ENCODE measurements around the gene SEMA6B.

The SEMA6B gene

GRCh38 chr19:4523306-4524110 lies 36.0 kb downstream of the SEMA6B start:
- DNase-seq = peak; percentile 62

- DNase-seq = no peak
These were observed 37.0 kb downstream of the SEMA6B start for GRCh38 chr19:4522291-4523002.

- no peak for DNase-seq
These were observed 37.6 kb downstream of the SEMA6B start for GRCh38 chr19:4521888-4522242.

DNA sequence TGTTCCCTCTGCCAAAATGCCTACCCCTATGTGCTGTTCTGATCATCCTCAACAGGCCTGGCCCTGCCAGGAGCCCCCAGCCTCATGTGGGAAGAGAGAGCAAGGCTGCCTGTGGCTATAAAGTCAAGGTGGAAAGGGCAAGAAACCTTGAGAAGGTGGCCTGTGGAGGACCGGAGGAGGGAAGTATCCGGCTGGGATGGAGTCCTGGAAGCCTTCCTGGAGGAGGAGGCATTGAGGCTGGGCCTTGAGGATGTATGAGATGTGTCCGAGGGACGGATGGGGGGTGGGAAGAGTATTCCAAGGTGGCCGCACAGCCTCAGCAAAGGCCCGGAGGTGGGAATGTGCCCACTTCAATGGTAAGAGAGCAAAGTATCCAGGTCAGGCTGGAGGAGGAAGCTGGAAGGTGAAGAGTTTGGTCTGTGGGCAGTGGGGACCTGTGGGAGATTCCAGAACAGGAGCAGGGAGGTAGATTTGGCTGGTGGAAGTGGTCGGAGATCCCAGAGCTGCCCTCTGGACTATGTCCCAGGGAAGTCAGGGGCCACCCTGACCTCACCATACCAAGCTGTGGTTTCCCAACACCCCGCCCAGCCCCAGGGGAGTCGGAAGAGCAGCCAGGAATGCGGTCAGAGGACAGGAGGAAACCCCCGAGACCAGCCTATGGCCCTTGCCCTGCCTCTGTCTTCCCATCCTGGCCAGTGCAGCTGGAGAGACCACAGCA lies 38.2 kb downstream of the SEMA6B start:
- no peak for DNase-seq

DNA sequence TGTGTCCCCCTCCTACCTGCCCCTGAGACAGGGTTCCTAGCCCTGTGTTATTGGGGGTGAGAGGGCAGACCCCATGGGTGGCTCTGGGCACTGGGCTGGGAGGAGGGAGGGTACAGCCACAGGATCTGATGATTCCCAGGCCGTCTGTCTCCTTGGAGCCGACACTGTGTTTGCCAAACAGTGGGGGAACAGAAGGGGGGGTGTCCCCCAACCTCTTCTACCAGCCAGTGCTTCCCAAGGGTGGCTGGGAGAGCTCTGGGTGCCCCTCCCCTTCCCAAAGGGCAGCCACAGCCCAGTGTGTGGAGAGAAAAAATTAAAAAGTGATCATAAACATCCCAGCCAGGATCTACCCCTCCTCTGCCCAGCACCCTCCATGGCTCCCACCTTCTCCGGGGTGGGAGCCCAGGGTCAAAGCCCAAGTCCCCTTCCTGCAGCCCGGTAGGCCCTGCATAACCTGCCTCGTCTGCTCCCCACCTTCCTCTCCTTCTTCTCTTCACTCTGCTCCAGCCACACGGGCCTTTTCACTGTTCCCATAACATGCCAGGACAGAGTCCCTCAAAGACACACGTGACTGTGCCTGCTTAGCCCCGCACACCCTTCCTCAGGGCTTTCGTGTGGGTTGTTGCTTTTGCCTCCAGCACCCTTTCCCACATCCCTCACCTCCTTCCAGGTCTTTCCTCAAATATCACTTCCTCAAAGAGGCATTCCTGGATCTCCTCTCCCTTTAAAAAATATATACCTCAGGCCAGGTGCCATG lies 39.8 kb downstream of the SEMA6B start:
- no peak for DNase-seq

DNA sequence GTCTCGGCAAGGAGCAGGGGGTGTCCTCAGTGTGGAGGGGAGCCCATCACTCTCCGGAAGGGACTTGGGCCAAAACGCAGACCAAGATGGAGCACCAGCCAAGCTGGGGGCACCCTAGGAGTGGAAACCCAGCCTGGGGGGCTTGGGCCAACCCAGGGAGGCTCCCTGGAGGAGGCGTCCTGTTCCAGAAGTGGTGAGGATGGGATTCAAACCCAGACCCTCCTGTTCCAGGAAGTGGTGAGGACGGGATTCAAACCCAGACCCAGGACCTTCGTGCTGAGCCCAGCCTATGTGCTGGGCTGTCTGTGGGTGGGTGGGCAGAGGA lies 40.4 kb downstream of the SEMA6B start:
- no peak for DNase-seq

DNA sequence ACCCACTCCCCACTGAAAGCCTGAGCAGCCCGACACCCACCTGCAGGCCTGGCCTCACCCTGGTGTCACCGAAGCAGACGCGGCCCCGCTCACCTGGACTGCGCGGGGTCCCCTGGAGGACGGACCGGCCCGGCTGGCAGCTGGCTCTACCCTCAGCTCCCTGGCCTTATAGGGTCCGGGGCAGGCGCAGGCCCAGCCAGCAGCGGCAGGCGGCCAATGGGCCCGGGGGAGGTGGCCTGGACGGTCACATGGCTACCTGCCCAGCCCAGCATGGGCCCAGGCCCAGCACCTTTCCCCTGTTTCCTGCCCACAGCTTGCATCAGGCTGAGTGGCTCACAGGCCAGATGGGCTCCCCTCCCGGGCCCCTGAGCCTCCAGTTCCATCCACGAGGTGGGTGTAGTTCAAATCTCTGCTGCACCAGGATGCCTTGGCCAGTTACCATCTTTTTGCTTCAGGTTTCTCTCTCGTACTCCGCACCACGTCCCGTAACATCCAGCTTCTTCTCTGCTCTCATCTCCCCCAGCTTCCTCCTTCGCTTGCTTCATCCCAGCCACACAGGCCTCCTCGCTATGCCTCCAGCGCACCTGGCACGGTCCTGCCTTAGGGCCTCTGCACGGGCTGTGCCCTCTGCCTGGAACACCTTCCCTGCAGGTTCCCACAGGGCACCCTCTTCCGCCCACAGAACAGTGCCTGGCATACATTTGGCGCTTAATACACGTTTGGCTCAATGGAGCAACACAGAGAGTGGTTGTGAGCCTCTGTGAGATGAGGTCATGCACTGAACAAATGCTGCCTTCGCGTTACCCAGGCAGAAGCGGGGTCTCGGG lies 40.9 kb downstream of the SEMA6B start, which contains the start of gene PLIN4:
Gene PLIN4, minus strand, starts transcription at position 142 of the 827 bp plus-strand sequence. CDS start 214 bp downstream, outside the sequence.
- DNase-seq = peak; percentile 26

DNA sequence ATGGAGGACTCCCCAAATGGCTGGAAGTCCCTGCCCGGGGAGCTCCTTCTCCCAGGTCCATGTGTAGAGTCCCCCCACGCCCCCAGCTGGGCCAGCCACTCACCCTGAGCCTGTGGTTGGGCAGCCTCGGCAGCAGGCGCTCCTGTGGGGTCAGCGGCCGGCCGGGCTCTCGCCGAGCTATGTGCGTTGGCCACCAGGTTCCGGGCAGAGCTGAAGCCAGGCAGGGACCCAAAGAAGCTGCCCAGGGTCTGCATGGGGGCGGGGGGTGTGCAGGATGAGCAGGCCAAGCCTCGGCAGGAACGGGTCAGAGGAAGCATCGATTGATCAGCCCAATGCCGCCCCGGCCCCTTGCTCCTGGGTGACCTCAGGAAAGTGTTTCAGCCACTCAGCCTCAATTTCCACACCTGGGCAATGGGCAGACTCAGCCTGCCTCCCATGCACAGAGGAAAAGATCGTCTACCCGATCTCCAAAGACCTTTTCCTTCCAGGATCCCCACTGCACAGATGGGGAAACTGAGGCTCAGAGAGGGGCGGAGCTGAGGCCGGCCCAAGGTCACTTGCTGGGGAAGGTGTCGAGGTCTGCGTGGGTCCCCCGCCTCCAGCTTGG lies 41.9 kb downstream of the SEMA6B start:
- no peak for DNase-seq

- DNase-seq = no peak
These were observed 42.6 kb downstream of the SEMA6B start for GRCh38 chr19:4516939-4517300.

DNA sequence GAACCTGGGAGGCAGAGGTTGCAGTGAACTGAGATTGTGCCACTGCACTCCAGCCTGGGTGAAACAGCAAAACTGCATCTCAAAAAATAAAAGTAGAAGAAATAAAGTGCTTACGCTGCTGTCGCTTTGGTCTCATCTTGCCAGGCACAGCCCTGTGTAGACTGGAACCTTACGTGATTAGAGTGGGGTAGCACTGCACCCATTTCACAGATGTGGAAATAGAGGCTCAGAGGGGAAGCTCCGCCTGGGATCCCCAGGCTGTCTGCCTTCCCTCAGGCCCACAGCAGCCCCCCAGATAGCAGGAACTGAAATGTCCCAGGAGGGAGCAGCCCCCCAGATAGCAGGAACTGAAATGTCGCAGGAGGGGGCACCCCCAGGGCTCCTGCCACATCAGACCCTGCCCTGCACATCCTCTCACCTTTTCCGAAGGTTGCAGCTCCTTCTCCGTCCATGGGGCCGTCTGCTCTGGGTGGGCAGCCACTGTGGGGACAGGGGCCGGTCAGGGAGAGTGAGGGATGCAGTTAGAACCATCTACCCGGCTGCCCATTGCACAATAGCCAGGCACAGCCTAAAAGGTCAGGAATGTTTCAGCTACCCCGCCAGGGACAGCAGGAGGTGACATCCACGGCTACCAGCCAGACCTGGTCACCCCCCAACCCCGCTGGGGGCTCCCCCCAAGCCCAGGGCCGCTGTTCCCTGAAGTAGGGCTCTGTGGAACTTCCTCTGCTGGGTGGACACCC lies 43.1 kb downstream of the SEMA6B start:
- no peak for DNase-seq

DNA sequence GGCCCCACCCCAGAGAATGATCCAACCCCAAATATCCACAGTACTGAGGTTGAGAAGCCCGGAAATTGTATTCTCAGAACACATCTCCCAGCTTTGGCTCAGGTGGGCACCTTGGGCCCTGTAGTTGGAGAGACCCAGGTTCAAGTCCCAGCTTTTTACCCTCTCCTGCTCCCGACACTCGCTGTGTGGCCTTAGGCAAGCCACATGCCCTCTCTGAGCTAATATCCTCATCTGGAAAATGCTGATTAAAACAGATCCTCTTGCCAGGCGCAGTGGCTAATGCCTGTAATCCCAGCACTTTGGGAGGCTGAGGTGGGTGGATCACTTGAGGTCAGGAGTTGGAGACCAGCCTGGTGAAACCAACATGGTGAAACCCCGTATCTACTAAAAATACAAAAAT lies 43.8 kb downstream of the SEMA6B start:
- DNase-seq = no peak

DNA sequence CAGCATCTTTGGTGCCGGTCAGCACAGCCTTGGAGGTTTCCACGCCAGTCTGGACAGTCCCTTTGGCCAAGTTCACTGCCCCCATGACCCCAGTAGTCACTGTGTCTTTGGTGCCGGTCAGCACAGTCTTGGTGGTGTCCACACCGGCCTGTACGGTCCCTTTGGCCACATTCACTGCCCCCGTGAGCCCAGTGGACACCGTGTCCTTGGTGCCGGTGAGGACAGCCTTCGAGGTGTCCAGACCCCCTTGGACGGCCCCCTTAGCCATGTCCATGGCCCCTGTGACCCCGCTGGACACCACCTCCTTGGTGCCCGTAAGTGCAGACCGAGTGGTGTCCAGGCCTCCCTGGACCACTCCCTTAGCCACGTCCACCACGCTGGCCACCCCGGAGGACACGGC lies 46.2 kb downstream of the SEMA6B start:
- no peak for DNase-seq

- DNase-seq = no peak
These were observed 47.4 kb downstream of the SEMA6B start for GRCh38 chr19:4512070-4512469.

- no peak for DNase-seq
These were observed 48.0 kb downstream of the SEMA6B start for GRCh38 chr19:4511300-4512054.

DNA sequence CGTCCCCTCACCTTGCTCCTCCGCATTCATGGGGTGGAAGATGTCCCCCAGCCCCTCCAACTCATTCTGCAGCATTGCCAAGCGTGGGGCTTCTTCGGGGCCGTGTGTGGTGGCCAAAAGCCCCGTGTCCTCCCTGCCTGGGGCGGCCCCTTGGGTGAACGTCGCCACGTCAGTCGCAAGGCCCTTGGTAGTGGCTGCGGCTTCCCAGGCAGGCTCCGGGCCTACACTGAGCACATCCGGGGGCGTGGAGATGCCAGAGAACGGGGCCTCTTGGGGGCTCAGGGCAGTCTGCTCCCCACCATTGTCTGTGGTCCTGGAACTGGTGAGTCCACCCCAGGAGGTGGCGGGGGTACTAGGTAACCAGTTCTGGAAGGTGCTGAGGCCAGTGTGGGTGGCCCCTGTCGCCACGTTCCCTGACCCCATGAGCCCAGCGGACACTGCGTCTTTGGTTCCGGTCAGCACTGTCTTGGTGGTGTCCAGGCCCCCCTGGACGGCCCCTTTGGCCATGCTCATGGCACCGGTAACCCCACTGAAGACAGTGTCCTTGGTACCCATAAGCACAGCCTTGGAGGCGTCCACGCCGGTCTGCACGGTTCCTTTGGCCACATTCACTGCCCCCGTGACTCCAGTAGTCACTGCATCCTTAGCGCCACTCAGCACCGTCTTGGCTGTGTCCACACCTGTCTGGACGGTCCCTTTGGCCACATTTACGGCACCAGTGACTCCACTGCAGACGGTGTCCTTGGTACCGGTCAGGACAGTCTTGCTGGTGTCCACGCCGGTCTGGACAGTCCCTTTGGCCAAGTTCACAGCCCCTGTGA lies 48.8 kb downstream of the SEMA6B start:
- DNase-seq = no peak

GRCh38 chr19:4508698-4509097 lies 50.8 kb downstream of the SEMA6B start:
- DNase-seq = no peak

- no peak for DNase-seq
These were observed 51.7 kb downstream of the SEMA6B start for GRCh38 chr19:4507804-4508203.

GRCh38 chr19:4507150-4507452 lies 52.4 kb downstream of the SEMA6B start:
- no peak for DNase-seq

DNA sequence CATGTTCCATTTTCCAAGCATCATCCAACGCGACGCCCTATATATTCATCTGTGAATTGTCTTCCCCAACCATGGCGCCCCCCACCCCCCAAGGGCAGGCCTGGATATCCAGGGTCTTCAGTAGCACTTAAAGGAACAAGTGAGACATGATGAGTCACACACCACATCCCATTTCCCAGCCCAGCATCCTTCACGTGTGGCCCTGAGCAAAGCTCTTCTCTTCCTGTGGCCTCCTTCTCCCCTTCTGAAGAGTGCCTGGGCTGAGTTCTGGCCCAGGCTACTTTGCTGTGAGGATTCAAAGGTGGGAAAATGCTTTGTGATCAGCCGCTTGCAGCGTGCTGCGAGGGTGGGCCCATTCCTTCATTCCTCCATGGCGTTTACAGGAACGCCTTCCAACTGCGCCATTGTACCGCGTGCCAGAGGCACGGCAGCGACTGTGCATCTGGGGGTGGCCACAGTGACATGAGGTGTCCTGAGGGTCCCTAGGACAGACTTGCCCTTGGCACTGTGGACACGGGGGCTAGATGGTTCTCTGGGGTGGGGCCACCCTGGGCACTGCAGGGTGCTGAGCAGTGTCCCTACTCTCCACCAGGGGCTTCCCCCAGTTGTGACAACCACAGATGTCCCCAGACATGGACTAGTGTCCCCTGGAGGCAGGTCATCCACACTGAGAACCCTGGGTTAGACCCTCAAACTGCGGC lies 52.9 kb downstream of the SEMA6B start:
- DNase-seq = no peak

Measured in RPMI8226 (cell line).